ENCODE data around the gene PRSS50. TPM values are rescaled to one million over a fixed set of nuclear protein-coding genes. Genes with fewer than 3 reads are reported as not detected.

PRSS50 gene
- total RNA-seq, 1 experiment from 2014 or later = not detected

DNA sequence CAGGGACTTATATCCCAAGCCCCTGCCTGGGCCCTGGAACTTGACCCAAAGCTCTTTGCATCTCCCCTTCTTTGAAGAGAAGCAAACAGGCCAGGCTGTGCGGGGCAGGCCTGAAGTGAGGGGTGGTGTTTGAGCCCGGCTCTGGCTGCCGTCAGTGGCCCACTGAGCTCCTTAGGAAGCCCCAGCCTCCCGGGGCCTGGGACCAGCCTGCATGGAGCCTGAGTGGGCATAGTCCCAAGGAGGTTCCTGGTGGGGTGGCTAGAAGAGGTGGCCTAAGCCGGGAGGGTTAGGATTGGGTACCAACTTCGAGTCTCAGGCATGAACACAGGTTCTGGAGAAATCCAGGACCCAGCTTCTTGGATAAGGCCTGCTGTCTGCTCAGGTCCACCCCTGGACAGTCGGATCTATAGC lies 10.1 kb downstream of the PRSS50 start:
- no peaks in the 10 kb centered on the region for H3K9me2 ChIP-seq (ENCODE audit: insufficient read depth)
- DNase-seq (ENCODE audit: low read depth, low spot score) = no peak
- H3K4me3 ChIP-seq (replicated peaks in 1 of 2; ENCODE audit: low read depth in 1 of 2, low read length in 2 of 2) = no peak overlapping the region
- H3K9me3 ChIP-seq (ENCODE audit: control insufficient read depth in 1 of 2, insufficient read depth in 1 of 2, low read depth in 1 of 2, low read length in 2 of 2) = no peaks in the 10 kb centered on the region
- ChIA-PET CTCF (interaction anchor here (1.0 to 2.1 kb wide), 2 partner anchors 180 to 202 kb away, joined by 3 to 11 read pairs; no protein-coding TSS in a partner anchor), RAD21 (ENCODE audit: low non-redundant PET in 1 of 2, low total read pairs in 2 of 2, uncharacterized antibody in 2 of 2, unreplicated experiment in 2 of 2) (no interaction called here), POLR2A (no interaction called here)
- intact Hi-C loops (cut with micrococcal nuclease) = loop anchor here (10.0 kb wide), 1 partner anchor 1077 kb away; the partner anchor contains the start of gene SMARCC1
- no peak overlapping the region for H3K9ac ChIP-seq (ENCODE audit: low read length)
- no peak overlapping the region for H3K27ac ChIP-seq (ENCODE audit: low read depth, low read length)
- TF ChIP-seq, protein P1, sequence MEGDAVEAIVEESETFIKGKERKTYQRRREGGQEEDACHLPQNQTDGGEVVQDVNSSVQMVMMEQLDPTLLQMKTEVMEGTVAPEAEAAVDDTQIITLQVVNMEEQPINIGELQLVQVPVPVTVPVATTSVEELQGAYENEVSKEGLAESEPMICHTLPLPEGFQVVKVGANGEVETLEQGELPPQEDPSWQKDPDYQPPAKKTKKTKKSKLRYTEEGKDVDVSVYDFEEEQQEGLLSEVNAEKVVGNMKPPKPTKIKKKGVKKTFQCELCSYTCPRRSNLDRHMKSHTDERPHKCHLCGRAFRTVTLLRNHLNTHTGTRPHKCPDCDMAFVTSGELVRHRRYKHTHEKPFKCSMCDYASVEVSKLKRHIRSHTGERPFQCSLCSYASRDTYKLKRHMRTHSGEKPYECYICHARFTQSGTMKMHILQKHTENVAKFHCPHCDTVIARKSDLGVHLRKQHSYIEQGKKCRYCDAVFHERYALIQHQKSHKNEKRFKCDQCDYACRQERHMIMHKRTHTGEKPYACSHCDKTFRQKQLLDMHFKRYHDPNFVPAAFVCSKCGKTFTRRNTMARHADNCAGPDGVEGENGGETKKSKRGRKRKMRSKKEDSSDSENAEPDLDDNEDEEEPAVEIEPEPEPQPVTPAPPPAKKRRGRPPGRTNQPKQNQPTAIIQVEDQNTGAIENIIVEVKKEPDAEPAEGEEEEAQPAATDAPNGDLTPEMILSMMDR (IDR thresholded peaks at IDR 0.05 in 2 of 3, conservative IDR thresholded peaks at IDR 0.05 in 1 of 3; ENCODE audit: borderline replicate concordance in 1 of 3, insufficient read depth in 1 of 3, low read depth in 2 of 3, low read length in 2 of 3) = no peak
- TF ChIP-seq ZFX (IDR thresholded peaks at IDR 0.05) (no peak), SRF (IDR thresholded peaks at IDR 0.05; ENCODE audit: low read depth) (no peak), SIN3A (IDR thresholded peaks at IDR 0.05; ENCODE audit: low read depth) (no peak), RAD21 (IDR thresholded peaks at IDR 0.05; ENCODE audit: low read depth) (no peak), CEBPB (IDR thresholded peaks at IDR 0.05; ENCODE audit: low read depth) (no peak), POLR2A (IDR thresholded peaks at IDR 0.05; ENCODE audit: borderline replicate concordance, extremely low read depth, insufficient read depth, insufficient read length) (no peak), ELF1 (IDR thresholded peaks at IDR 0.05; ENCODE audit: borderline replicate concordance, low read depth) (no peak), TCF7L2 (IDR thresholded peaks at IDR 0.05; ENCODE audit: borderline replicate concordance, extremely low read depth, insufficient read depth, insufficient read length) (no peak), JUND (IDR thresholded peaks at IDR 0.05) (no peak)
- TF ChIP-seq, protein P2, sequence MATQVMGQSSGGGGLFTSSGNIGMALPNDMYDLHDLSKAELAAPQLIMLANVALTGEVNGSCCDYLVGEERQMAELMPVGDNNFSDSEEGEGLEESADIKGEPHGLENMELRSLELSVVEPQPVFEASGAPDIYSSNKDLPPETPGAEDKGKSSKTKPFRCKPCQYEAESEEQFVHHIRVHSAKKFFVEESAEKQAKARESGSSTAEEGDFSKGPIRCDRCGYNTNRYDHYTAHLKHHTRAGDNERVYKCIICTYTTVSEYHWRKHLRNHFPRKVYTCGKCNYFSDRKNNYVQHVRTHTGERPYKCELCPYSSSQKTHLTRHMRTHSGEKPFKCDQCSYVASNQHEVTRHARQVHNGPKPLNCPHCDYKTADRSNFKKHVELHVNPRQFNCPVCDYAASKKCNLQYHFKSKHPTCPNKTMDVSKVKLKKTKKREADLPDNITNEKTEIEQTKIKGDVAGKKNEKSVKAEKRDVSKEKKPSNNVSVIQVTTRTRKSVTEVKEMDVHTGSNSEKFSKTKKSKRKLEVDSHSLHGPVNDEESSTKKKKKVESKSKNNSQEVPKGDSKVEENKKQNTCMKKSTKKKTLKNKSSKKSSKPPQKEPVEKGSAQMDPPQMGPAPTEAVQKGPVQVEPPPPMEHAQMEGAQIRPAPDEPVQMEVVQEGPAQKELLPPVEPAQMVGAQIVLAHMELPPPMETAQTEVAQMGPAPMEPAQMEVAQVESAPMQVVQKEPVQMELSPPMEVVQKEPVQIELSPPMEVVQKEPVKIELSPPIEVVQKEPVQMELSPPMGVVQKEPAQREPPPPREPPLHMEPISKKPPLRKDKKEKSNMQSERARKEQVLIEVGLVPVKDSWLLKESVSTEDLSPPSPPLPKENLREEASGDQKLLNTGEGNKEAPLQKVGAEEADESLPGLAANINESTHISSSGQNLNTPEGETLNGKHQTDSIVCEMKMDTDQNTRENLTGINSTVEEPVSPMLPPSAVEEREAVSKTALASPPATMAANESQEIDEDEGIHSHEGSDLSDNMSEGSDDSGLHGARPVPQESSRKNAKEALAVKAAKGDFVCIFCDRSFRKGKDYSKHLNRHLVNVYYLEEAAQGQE (IDR thresholded peaks at IDR 0.05; ENCODE audit: low read depth) = no peak
- TF ChIP-seq, protein P3, sequence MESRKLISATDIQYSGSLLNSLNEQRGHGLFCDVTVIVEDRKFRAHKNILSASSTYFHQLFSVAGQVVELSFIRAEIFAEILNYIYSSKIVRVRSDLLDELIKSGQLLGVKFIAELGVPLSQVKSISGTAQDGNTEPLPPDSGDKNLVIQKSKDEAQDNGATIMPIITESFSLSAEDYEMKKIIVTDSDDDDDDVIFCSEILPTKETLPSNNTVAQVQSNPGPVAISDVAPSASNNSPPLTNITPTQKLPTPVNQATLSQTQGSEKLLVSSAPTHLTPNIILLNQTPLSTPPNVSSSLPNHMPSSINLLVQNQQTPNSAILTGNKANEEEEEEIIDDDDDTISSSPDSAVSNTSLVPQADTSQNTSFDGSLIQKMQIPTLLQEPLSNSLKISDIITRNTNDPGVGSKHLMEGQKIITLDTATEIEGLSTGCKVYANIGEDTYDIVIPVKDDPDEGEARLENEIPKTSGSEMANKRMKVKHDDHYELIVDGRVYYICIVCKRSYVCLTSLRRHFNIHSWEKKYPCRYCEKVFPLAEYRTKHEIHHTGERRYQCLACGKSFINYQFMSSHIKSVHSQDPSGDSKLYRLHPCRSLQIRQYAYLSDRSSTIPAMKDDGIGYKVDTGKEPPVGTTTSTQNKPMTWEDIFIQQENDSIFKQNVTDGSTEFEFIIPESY (IDR thresholded peaks at IDR 0.05; ENCODE audit: extremely low read depth, insufficient replicate concordance, low read length) = no peak
- no peak for ATAC-seq
- H3K79me2 ChIP-seq (ENCODE audit: insufficient read depth, low read length) = no peaks in the 10 kb centered on the region
- no peaks in the 10 kb centered on the region for H3K36me3 ChIP-seq (ENCODE audit: control insufficient read depth in 1 of 2, insufficient read depth in 2 of 2, low read length in 2 of 2)
- H2AFZ ChIP-seq (ENCODE audit: low read depth, low read length, poor library complexity, severe bottlenecking) = no peak overlapping the region
- H4K20me1 ChIP-seq (ENCODE audit: insufficient read depth) = no peaks in the 10 kb centered on the region
- BruUV-seq (replicated peaks) = no TSS peak
- no peak overlapping the region for H3K4me2 ChIP-seq (ENCODE audit: low read length)
- no peaks in the 10 kb centered on the region for H3K27me3 ChIP-seq (ENCODE audit: insufficient read depth, low read length)
- H3K4me1 ChIP-seq (ENCODE audit: control insufficient read depth in 1 of 2, insufficient read depth in 2 of 2, low read length in 2 of 2) = peaks cover 7 to 15% of the 10 kb centered on the region in 2 experiments; a peak in 3 of 4 replicates
